Neural progenitor cell (in vitro differentiated cells): ENCODE data around the gene CENATAC.

Source experiments
- EZH2 ChIP-seq: fragments of 200-600 bp; sonication (generic); IDR thresholded peaks from 2 replicates; pipeline ENCODE4 v1.6.1; 2017; ENCODE audit warnings: antibody characterized with exemption, mild to moderate bottlenecking, moderate library complexity
- TF ChIP-seq, protein P1 (sequence below): fragments of 200-600 bp; sonication (generic); IDR thresholded peaks from 2 replicates; pipeline ENCODE4 v1.5.1; 2017; ENCODE audit warnings: antibody characterized with exemption, mild to moderate bottlenecking

DNA sequence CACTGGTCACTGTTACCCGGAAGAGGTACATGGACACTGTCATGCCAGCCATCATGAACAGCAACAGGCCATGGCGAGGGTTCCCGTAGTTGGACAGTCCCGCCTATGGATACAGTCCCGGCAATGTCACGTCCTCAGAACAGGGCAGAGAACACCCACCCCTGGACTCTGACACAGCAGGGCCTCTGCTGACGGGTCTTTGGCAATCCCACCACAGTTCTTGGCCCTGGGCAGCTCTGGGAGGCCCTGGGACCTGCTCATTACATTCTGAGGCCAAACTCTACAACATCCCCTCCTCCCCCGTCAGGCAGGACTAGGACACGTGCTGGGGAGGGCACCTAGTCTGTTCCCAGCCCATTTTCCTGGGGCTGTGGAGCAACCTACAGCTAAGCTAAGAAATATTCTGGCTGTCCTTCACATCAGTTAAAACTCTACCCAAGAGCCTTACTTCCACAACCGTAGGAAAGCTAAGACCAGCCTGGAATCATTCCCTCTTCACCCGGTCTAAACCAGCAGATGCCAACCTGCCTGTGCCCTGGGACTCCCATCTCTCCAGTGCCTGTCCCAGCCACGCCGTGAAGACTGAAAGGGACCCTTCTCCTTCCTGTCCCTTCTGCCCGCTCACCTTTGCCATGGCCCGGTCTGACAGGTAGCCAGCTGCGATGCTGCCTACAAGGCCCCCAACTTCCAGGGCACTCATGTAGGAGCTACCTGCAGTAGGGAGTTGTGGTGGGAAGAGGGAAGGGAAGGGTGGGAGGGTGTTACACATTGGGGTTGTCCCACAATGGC, 28.2 kb downstream of the CENATAC start:
- TF ChIP-seq, protein P1, sequence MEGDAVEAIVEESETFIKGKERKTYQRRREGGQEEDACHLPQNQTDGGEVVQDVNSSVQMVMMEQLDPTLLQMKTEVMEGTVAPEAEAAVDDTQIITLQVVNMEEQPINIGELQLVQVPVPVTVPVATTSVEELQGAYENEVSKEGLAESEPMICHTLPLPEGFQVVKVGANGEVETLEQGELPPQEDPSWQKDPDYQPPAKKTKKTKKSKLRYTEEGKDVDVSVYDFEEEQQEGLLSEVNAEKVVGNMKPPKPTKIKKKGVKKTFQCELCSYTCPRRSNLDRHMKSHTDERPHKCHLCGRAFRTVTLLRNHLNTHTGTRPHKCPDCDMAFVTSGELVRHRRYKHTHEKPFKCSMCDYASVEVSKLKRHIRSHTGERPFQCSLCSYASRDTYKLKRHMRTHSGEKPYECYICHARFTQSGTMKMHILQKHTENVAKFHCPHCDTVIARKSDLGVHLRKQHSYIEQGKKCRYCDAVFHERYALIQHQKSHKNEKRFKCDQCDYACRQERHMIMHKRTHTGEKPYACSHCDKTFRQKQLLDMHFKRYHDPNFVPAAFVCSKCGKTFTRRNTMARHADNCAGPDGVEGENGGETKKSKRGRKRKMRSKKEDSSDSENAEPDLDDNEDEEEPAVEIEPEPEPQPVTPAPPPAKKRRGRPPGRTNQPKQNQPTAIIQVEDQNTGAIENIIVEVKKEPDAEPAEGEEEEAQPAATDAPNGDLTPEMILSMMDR = no peak
- TF ChIP-seq EZH2 = no peak
